HepG2 (cell line): Measurements from ENCODE around the gene SRCIN1. TPM values are rescaled to one million over a fixed set of nuclear protein-coding genes. Genes with fewer than 3 reads are reported as not detected.

Experiments
- ATAC-seq: fragments of 200-7000 bp; cut with Tn5 transposase; 3 replicates; pipeline ENCODE4 v1.9.1; 2020; ENCODE audit warnings: mild to moderate bottlenecking, moderate library complexity
- BruUV-seq: library from RNA; stranded (reverse); fragments of 400-500 nt; replicated peaks from 2 replicates; lab custom pipeline; 2021; lab: Mats Ljungman, UMichigan
- CTCF ChIA-PET: fragments of 300-600 bp; formaldehyde crosslinking; extraction: SDS; loops from one replicate; lab custom pipeline; 2021; ENCODE audit warnings: low total read pairs, inconsistent platforms, low intra/inter-chr PET ratio; lab: Yijun Ruan, JAX
- POLR2A ChIA-PET: fragments of 350-600 bp; sonication (Branson Sonifier 250); formaldehyde crosslinking; loops from one replicate; lab custom pipeline; 2020; ENCODE audit warnings: antibody characterized with exemption, inconsistent platforms; lab: Yijun Ruan, JAX
- DNase-seq: peaks from one replicate; pipeline ENCODE4 v3.0.0-alpha.2; 2015; ENCODE audit warnings: low spot score
- FAIRE-seq: peaks from 3 replicates; lab custom pipeline; 2011; peaks lifted over from hg19 to GRCh38; lab: Jason Lieb, UNC
- H2AFZ ChIP-seq: one replicate; pipeline ENCODE4 v1.6.1; 2011; ENCODE audit warnings: low read length, inconsistent platforms
- H3K27ac ChIP-seq: fragments of 300-600 bp; 3 replicates; pipeline ENCODE4 v1.8.0; 2011; ENCODE audit warnings: mixed run types, mild to moderate bottlenecking, mixed read lengths, low read length, inconsistent platforms; ENCODE audit not compliant: insufficient read depth; ENCODE audit errors: extremely low read length
- H3K27me3 ChIP-seq, 2 experiments: fragments of 200-600 bp in 1 of 2; 2 replicates in 1 of 2; 3 replicates in 1 of 2; pipeline versions ENCODE4 v1.6.0 to v1.8.0; 2011; ENCODE audit warnings: low read length in 2 of 2, mild to moderate bottlenecking in 2 of 2, moderate library complexity in 2 of 2, inconsistent platforms in 1 of 2; ENCODE audit not compliant: insufficient read depth in 2 of 2, control insufficient read depth in 1 of 2
- H3K36me3 ChIP-seq, 2 experiments: fragments of 200-600 bp in 1 of 2; replicated peaks in 1 of 2; 2 replicates in 1 of 2; 3 replicates in 1 of 2; pipeline versions ENCODE4 v1.5.1 to v1.8.0; 2011; ENCODE audit warnings: low read length in 2 of 2, inconsistent platforms in 1 of 2; ENCODE audit not compliant: insufficient read depth in 2 of 2, control insufficient read depth in 1 of 2
- H3K4me1 ChIP-seq: 2 replicates; pipeline ENCODE4 v1.5.1; 2012; ENCODE audit warnings: low read length, inconsistent platforms; ENCODE audit not compliant: insufficient read depth
- H3K4me2 ChIP-seq: 2 replicates; pipeline ENCODE4 v1.6.0; 2011; ENCODE audit warnings: low read depth, low read length, inconsistent platforms
- H3K4me3 ChIP-seq, 3 experiments: fragments of 200-600 bp in 1 of 3; sonication (generic), shearing (Covaris generic) in 1 of 3; replicated peaks in 1 of 3; 2 replicates each; pipeline ENCODE4 v1.5.1; 2011 to 2016; ENCODE audit warnings: low read length in 3 of 3, inconsistent platforms in 2 of 3, low read depth in 2 of 3, mild to moderate bottlenecking in 2 of 3, control low read depth in 1 of 3, mixed read lengths in 1 of 3; ENCODE audit not compliant: insufficient read depth in 1 of 3
- H3K79me2 ChIP-seq: one replicate; pipeline ENCODE4 v1.6.1; 2011; ENCODE audit warnings: low read length, inconsistent platforms; ENCODE audit not compliant: insufficient read depth
- H3K9ac ChIP-seq: 2 replicates; pipeline ENCODE4 v1.6.0; 2011; ENCODE audit warnings: mild to moderate bottlenecking, low read depth, low read length, inconsistent platforms; ENCODE audit not compliant: insufficient read depth
- H3K9me3 ChIP-seq: 2 replicates; pipeline ENCODE4 v1.5.1; 2012; ENCODE audit warnings: mild to moderate bottlenecking, low read length
- H4K20me1 ChIP-seq: 2 replicates; pipeline ENCODE4 v1.6.0; 2011; ENCODE audit warnings: inconsistent platforms, mild to moderate bottlenecking, low read length, moderate library complexity; ENCODE audit not compliant: insufficient read depth
- BRCA1 ChIP-seq: sonication (generic); formaldehyde crosslinking; IDR thresholded peaks from 2 replicates; pipeline ENCODE4 v1.4.0; 2020; ENCODE audit warnings: missing genetic modification reagents
- BRD4 ChIP-seq: sonication (generic); formaldehyde crosslinking; IDR thresholded peaks from 2 replicates; pipeline ENCODE4 v1.4.0; 2020; ENCODE audit warnings: missing genetic modification reagents
- CENPBD1 ChIP-seq: sonication (generic); formaldehyde crosslinking; IDR thresholded peaks from 2 replicates; pipeline ENCODE4 v1.8.0; 2022; ENCODE audit warnings: missing genetic modification reagents, low read depth, mild to moderate bottlenecking, borderline replicate concordance
- CHD4 ChIP-seq: fragments of 200-600 bp; sonication (generic); IDR thresholded peaks from 2 replicates; pipeline ENCODE4 v1.7.0; 2017; ENCODE audit warnings: mild to moderate bottlenecking, low read length, borderline replicate concordance
- CTCF ChIP-seq: sonication (generic); formaldehyde crosslinking; IDR thresholded peaks from 2 replicates; pipeline ENCODE4 v1.5.0; 2020; ENCODE audit warnings: mild to moderate bottlenecking, missing genetic modification reagents, moderate library complexity
- ELF4 ChIP-seq: sonication (generic); formaldehyde crosslinking; IDR thresholded peaks from 2 replicates; pipeline ENCODE4 v1.5.0; 2020; ENCODE audit warnings: missing genetic modification reagents, mild to moderate bottlenecking, moderate library complexity, borderline replicate concordance
- LRRFIP1 ChIP-seq: sonication (generic); formaldehyde crosslinking; conservative IDR thresholded peaks from 2 replicates; pipeline ENCODE4 v1.4.0; 2020; ENCODE audit warnings: missing genetic modification reagents
- NFRKB ChIP-seq: fragments of 450-650 bp; IDR thresholded peaks from 2 replicates; pipeline ENCODE4 v1.6.1; 2017
- SCMH1 ChIP-seq: sonication (generic); formaldehyde crosslinking; IDR thresholded peaks from 2 replicates; pipeline ENCODE4 v1.9.0; 2021; ENCODE audit warnings: missing genetic modification reagents, mild to moderate bottlenecking, borderline replicate concordance
- SMAD3 ChIP-seq: sonication (generic); formaldehyde crosslinking; IDR thresholded peaks from 2 replicates; pipeline ENCODE4 v1.4.0; 2020; ENCODE audit warnings: missing genetic modification reagents
- ZMYM3 ChIP-seq: sonication (generic); formaldehyde crosslinking; IDR thresholded peaks from 2 replicates; pipeline ENCODE4 v1.5.1; 2020; ENCODE audit warnings: mild to moderate bottlenecking, missing genetic modification reagents
- ZNF160 ChIP-seq: sonication (generic); formaldehyde crosslinking; IDR thresholded peaks from 2 replicates; pipeline ENCODE4 v1.8.0; 2022; ENCODE audit warnings: mild to moderate bottlenecking, inconsistent platforms, missing genetic modification reagents
- ZNF770 ChIP-seq: sonication (generic); formaldehyde crosslinking; IDR thresholded peaks from 2 replicates; pipeline ENCODE4 v1.5.0; 2020; ENCODE audit warnings: mild to moderate bottlenecking, missing genetic modification reagents
- ZSCAN22 ChIP-seq: sonication (generic); formaldehyde crosslinking; IDR thresholded peaks from 2 replicates; pipeline ENCODE4 v1.4.0; 2020; ENCODE audit warnings: mild to moderate bottlenecking, missing genetic modification reagents
- WGBS: methylation state at CpG from one replicate; pipeline ENCODE4 v1.1.6; 2017; ENCODE audit warnings: low lambda C conversion rate; 5-methylcytosine and 5-hydroxymethylcytosine counted together
- in situ Hi-C: cut with HindIII; loops from 2 replicates; pipeline ENCODE4 v1.10.0; 2017; ENCODE audit warnings: low pct_unique_long_range_greater_than_20kb; ENCODE audit not compliant: extremely low pct_ligation_motif_present
- intact Hi-C: fragments of 100-400 bp; cut with micrococcal nuclease; formaldehyde crosslinking; loops from one replicate; pipeline ENCODE4 v1.10.0; 2022; ENCODE audit not compliant: unreplicated experiment
- polyA plus RNA-seq, 8 experiments: library from polyadenylated mRNA; depleted of rRNA in 3 of 8; stranded (reverse) in 7 of 8; unstranded in 1 of 8; fragments of >200 nt; fragmentation: Illumina TruSeq in 4 of 8; extraction: Trizol in 4 of 8; gene quantifications; 2 replicates each; pipeline versions ENCODE4 v1.2.1 to v1.2.3, GENCODE V29; 2011 to 2016; ENCODE audit warnings: low read depth in 4 of 8, missing spikeins in 1 of 8, mixed read lengths in 1 of 8; ENCODE audit not compliant: insufficient read depth in 1 of 8
- total RNA-seq, 5 experiments: library from RNA; depleted of rRNA; stranded (reverse); fragments of >200 nt; fragmentation: Illumina TruSeq; extraction: Trizol; gene quantifications; 2 replicates each; pipeline ENCODE4 v1.2.3, GENCODE V29; 2016; ENCODE audit warnings: low read depth in 1 of 5

The SRCIN1 gene
- total and polyA plus RNA-seq, 2 of the 13 experiments (the other 11 are each of a cell fraction or from before 2014, with no cell fraction given) = 1.2 to 9.6 TPM

- peak; percentile 90 for TF ChIP-seq ZNF770 (CRISPR knock-in tag)
Measured at GRCh38 chr17:38611070-38611786, 5.5 kb upstream of the SRCIN1 start (continued).

- Histone ChIP-seq H3K27me3 (no peaks in the 10 kb centered on the region), H3K36me3 (no peaks in the 10 kb centered on the region), H3K9me3 (no peaks in the 10 kb centered on the region), H3K27ac (no peak overlapping the region), H2AFZ (no peak overlapping the region), H3K79me2 (no peaks in the 10 kb centered on the region), H4K20me1 (no peaks in the 10 kb centered on the region), H3K4me2 (no peak overlapping the region), H3K9ac (no peak overlapping the region), H3K4me1 (peaks cover 89% of the 10 kb centered on the region), H3K4me3 (no peak overlapping the region; a peak in 1 of 6 replicates)
- BruUV-seq = no TSS peak
- POLR2A ChIA-PET = interaction anchor here (0.6 to 9.0 kb wide), 3 partner anchors 6 to 842 kb away, joined by 3 to 143 read pairs (median 4); no protein-coding TSS in a partner anchor
- FAIRE-seq (no peak), ATAC-seq (no peak), DNase-seq (no peak)
- CTCF ChIA-PET = interaction anchor here (1.2 kb wide), 1 partner anchor 26 kb away, joined by 3 read pairs; no protein-coding TSS in a partner anchor
- in situ Hi-C loops (loop anchor here (5.0 kb wide), 1 partner anchor 48 kb away; no protein-coding TSS in a partner anchor), intact Hi-C loops (no loop called here)
- WGBS = 84% methylated on average over 8 of the region's 9 CpGs
- TF ChIP-seq ZMYM3 (CRISPR knock-in tag) (0 out of 2 replicates have a peak, but pooled peaks have one; percentile 32), BRCA1 (no peak), ZNF160 (CRISPR knock-in tag) (no peak), SCMH1 (no peak), ZSCAN22 (CRISPR knock-in tag) (peak; percentile 70; the same call in 1 of the 2 replicates), NFRKB (no peak), SMAD3 (CRISPR knock-in tag) (no peak), CENPBD1 (no peak), BRD4 (no peak), LRRFIP1 (no peak), CTCF (CRISPR knock-in tag) (peak; percentile 23; the same call in 1 of the 2 replicates), ELF4 (CRISPR knock-in tag) (no peak), CHD4 (no peak)
Measured at GRCh38 chr17:38609280-38610031, 3.7 kb upstream of the SRCIN1 start.
